Measurements from ENCODE around the gene DDX10. TPM values are rescaled to one million over a fixed set of nuclear protein-coding genes. Genes with fewer than 3 reads are reported as not detected.
"Not testable (repeated sequence)": the region's sequence is repeated elsewhere in the genome, so short reads cannot be mapped to it uniquely, and the experiment has no call there.

The DDX10 gene
- total RNA-seq, 1 experiment from 2014 or later, result 78.3 TPM

GRCh38 chr11:108819957-108820356 lies 155.1 kb downstream of the DDX10 start:
- DNase-seq, result no peak
- Mint-ChIP-seq H3K27me3 (ENCODE audit: insufficient read depth, unreplicated experiment) (no peaks in the 10 kb centered on the region), H3K4me1 (ENCODE audit: low read depth, unreplicated experiment) (no peaks in the 10 kb centered on the region), H3K27ac (ENCODE audit: unreplicated experiment) (no peak overlapping the region), H3K9me3 (ENCODE audit: unreplicated experiment) (no peaks in the 10 kb centered on the region), H3K4me3 (ENCODE audit: unreplicated experiment) (no peak overlapping the region), H3K36me3 (ENCODE audit: insufficient read depth, unreplicated experiment) (no peaks in the 10 kb centered on the region)
- ChIA-PET POLR2A (no interaction called here), CTCF (no interaction called here)
- BruUV-seq (replicated peaks), result no TSS peak
- intact Hi-C loops (cut with micrococcal nuclease; ENCODE audit: unreplicated experiment), result no loop called here
- no peaks in the 10 kb centered on the region for H3K4me1 ChIP-seq
- no peak overlapping the region for H3K4me3 ChIP-seq (ENCODE audit: low read depth, low read length)
- H3K27me3 ChIP-seq (replicated peaks; ENCODE audit: control insufficient read depth, insufficient read depth, low read length), result no peaks in the 10 kb centered on the region
- no peaks in the 10 kb centered on the region for H3K36me3 ChIP-seq (ENCODE audit: control insufficient read depth, insufficient read depth, low read length)
- TF ChIP-seq CTCF (IDR thresholded peaks at IDR 0.05; ENCODE audit: insufficient read depth in 1 of 2, low read depth in 1 of 2, low read length in 1 of 2, severe bottlenecking in 1 of 2, unreplicated experiment in 1 of 2), result no peak
- no peaks in the 10 kb centered on the region for H3K9me3 ChIP-seq

- H3K4me1 ChIP-seq; POLR2A ChIA-PET; H3K9me3 ChIP-seq; H3K4me3 Mint-ChIP-seq (ENCODE audit: unreplicated experiment); H3K4me3 ChIP-seq (ENCODE audit: low read depth, low read length); H3K36me3 Mint-ChIP-seq (ENCODE audit: insufficient read depth, unreplicated experiment); CTCF ChIA-PET; H3K36me3 ChIP-seq (ENCODE audit: control insufficient read depth, insufficient read depth, low read length); intact Hi-C loops (cut with micrococcal nuclease; ENCODE audit: unreplicated experiment); H3K4me1 Mint-ChIP-seq (ENCODE audit: low read depth, unreplicated experiment); H3K27me3 ChIP-seq (replicated peaks; ENCODE audit: control insufficient read depth, insufficient read depth, low read length); BruUV-seq (replicated peaks); H3K27me3 Mint-ChIP-seq (ENCODE audit: insufficient read depth, unreplicated experiment); DNase-seq; H3K27ac Mint-ChIP-seq (ENCODE audit: unreplicated experiment); H3K9me3 Mint-ChIP-seq (ENCODE audit: unreplicated experiment): not testable (repeated sequence)
Observed at GRCh38 chr11:108823960-108824359, 159.1 kb downstream of the DDX10 start.

DNA sequence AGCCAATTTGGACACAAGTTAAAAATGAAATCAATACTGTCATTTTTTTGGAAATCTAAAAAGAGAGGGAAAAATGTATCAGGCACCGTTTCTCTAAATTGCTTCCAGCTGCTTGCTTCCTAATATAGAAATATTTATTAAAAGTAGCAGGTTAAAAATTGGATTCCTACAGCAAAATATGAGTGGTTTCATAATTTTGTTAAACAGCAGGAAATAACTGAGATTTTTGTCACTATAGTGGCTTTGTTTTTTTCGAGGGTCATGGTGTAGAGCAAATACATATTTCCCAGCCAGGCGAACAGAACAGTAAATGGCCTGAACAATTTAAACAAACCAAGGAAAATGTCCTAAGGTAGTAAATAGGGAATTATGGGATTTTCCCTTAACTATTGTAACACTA lies 159.7 kb downstream of the DDX10 start:
- Histone ChIP-seq H3K36me3 (ENCODE audit: control insufficient read depth, insufficient read depth, low read length) (no peaks in the 10 kb centered on the region), H3K27me3 (replicated peaks; ENCODE audit: control insufficient read depth, insufficient read depth, low read length) (no peaks in the 10 kb centered on the region), H3K4me3 (ENCODE audit: low read depth, low read length) (no peak overlapping the region), H3K4me1 (no peaks in the 10 kb centered on the region), H3K9me3 (0 out of 2 replicates have a peak, but pooled peaks cover 3% of the 10 kb centered on the region)
- POLR2A ChIA-PET, result no interaction called here
- Mint-ChIP-seq H3K4me1 (ENCODE audit: low read depth, unreplicated experiment) (no peaks in the 10 kb centered on the region), H3K36me3 (ENCODE audit: insufficient read depth, unreplicated experiment) (no peaks in the 10 kb centered on the region), H3K27me3 (ENCODE audit: insufficient read depth, unreplicated experiment) (no peaks in the 10 kb centered on the region), H3K9me3 (ENCODE audit: unreplicated experiment) (peaks cover 4% of the 10 kb centered on the region), H3K4me3 (ENCODE audit: unreplicated experiment) (no peak overlapping the region), H3K27ac (ENCODE audit: unreplicated experiment) (no peak overlapping the region)
- DNase-seq, result no peak
- BruUV-seq (replicated peaks), result no TSS peak
- CTCF ChIA-PET, result no interaction called here
- no peak for TF ChIP-seq CTCF (IDR thresholded peaks at IDR 0.05; ENCODE audit: insufficient read depth in 1 of 2, low read depth in 1 of 2, low read length in 1 of 2, severe bottlenecking in 1 of 2, unreplicated experiment in 1 of 2)
- intact Hi-C loops (cut with micrococcal nuclease; ENCODE audit: unreplicated experiment), result no loop called here

DNA sequence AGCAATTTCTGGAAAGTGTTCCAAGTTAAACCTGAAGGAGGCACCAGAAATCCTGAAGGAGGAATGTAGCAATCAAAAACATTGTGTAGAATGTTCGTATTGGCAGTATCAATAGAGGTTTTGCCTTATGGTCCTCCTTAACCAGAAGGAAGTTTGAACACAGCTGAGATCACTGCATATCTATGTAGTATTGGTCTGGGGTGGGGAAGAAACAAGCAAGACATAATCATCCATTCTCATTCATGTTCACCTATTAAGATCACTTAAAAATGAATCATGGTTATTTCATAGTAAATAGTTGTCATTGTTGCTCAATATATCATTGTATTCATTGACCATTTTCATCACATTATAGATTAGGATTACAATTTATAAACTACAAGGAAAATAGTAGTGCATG lies 160.5 kb downstream of the DDX10 start:
- no peaks in the 10 kb centered on the region for H3K4me1 ChIP-seq
- Mint-ChIP-seq H3K27ac (ENCODE audit: unreplicated experiment) (no peak overlapping the region), H3K4me1 (ENCODE audit: low read depth, unreplicated experiment) (no peaks in the 10 kb centered on the region), H3K27me3 (ENCODE audit: insufficient read depth, unreplicated experiment) (no peaks in the 10 kb centered on the region), H3K9me3 (ENCODE audit: unreplicated experiment) (peaks cover 11% of the 10 kb centered on the region), H3K4me3 (ENCODE audit: unreplicated experiment) (no peak overlapping the region), H3K36me3 (ENCODE audit: insufficient read depth, unreplicated experiment) (no peaks in the 10 kb centered on the region)
- no peaks in the 10 kb centered on the region for H3K27me3 ChIP-seq (replicated peaks; ENCODE audit: control insufficient read depth, insufficient read depth, low read length)
- no peak for TF ChIP-seq CTCF (IDR thresholded peaks at IDR 0.05; ENCODE audit: insufficient read depth in 1 of 2, low read depth in 1 of 2, low read length in 1 of 2, severe bottlenecking in 1 of 2, unreplicated experiment in 1 of 2)
- no peak overlapping the region for H3K4me3 ChIP-seq (ENCODE audit: low read depth, low read length)
- no peaks in the 10 kb centered on the region for H3K36me3 ChIP-seq (ENCODE audit: control insufficient read depth, insufficient read depth, low read length)
- no TSS peak for BruUV-seq (replicated peaks)
- no peak for DNase-seq
- 0 out of 2 replicates have a peak, but pooled peaks cover 3% of the 10 kb centered on the region for H3K9me3 ChIP-seq
- intact Hi-C loops (cut with micrococcal nuclease; ENCODE audit: unreplicated experiment), result no loop called here
- POLR2A ChIA-PET, result no interaction called here
- CTCF ChIA-PET, result no interaction called here

Data from Caco-2 (cell line).